ENCODE data around the gene EPB41L4A. TPM values are rescaled to one million over a fixed set of nuclear protein-coding genes. Genes with fewer than 3 reads are reported as not detected.

Gene EPB41L4A
- total and polyA plus RNA-seq, 5 experiments from 2014 or later, result 0.06 to 2.9 (median 0.19) TPM; not detected in 1

GRCh38 chr5:112312295-112313275 lies 106.5 kb downstream of the EPB41L4A start:
- Mint-ChIP-seq H3K4me1 (no peaks in the 10 kb centered on the region), H3K27ac (no peak overlapping the region), H3K9me3 (no peaks in the 10 kb centered on the region), H3K36me3 (no peaks in the 10 kb centered on the region), H3K27me3 (peaks cover 4 to 23% (median 7%) of the 10 kb centered on the region in 5 donors), H3K4me3 (no peak overlapping the region)
- ATAC-seq, result no peak
- POLR2A ChIA-PET, result no interaction called here
- DNase-seq, result no peak

DNA sequence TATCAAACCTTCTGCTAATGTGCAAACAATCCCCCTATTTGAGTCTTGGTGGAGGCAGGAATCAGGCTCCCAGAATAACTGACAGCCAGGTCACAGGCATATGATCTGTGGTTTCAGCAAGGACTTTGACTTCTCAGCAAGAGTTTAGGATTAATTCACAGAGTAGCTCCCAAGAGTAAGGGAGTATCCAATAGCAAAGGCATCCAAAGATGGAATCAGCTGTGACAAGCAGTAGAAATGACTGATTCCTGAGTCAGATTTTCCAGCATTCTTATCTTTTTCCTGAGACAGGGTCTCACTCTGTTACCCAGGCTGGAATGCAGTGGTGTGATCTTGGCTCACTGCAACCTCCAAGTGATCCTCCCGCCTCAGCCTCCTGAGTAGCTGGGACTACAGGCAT lies 108.3 kb downstream of the EPB41L4A start:
- peaks cover 5 to 30% (median 13%) of the 10 kb centered on the region in 5 donors for H3K27me3 Mint-ChIP-seq
- ATAC-seq, result no peak
- no peak overlapping the region for H3K4me3 Mint-ChIP-seq
- H3K36me3 Mint-ChIP-seq, result no peaks in the 10 kb centered on the region
- DNase-seq, result no peak
- no peak overlapping the region for H3K27ac Mint-ChIP-seq
- POLR2A ChIA-PET, result no interaction called here
- no peaks in the 10 kb centered on the region for H3K4me1 Mint-ChIP-seq
- H3K9me3 Mint-ChIP-seq, result no peaks in the 10 kb centered on the region

GRCh38 chr5:112308608-112309007 lies 110.5 kb downstream of the EPB41L4A start:
- peaks cover 8 to 31% (median 19%) of the 10 kb centered on the region in 5 donors for H3K27me3 Mint-ChIP-seq
- no peak overlapping the region for H3K27ac Mint-ChIP-seq
- ATAC-seq (no peak), DNase-seq (no peak)
- no peaks in the 10 kb centered on the region for H3K36me3 Mint-ChIP-seq
- POLR2A ChIA-PET, result no interaction called here
- no peak overlapping the region for H3K4me3 Mint-ChIP-seq
- no peaks in the 10 kb centered on the region for H3K9me3 Mint-ChIP-seq
- no peaks in the 10 kb centered on the region for H3K4me1 Mint-ChIP-seq

- Mint-ChIP-seq H3K9me3 (peaks cover 0 to 2% (median 0%) of the 10 kb centered on the region in 9 donors), H3K4me1 (no peaks in the 10 kb centered on the region), H3K27me3 (peaks cover 18 to 32% (median 27%) of the 10 kb centered on the region in 5 donors), H3K4me3 (no peak overlapping the region), H3K36me3 (no peaks in the 10 kb centered on the region), H3K27ac (no peak overlapping the region)
- ATAC-seq (no peak), DNase-seq (no peak)
- POLR2A ChIA-PET, result no interaction called here
Observed at GRCh38 chr5:112306956-112307355, 112.1 kb downstream of the EPB41L4A start.

GRCh38 chr5:112304743-112305142 lies 114.3 kb downstream of the EPB41L4A start:
- Mint-ChIP-seq H3K4me3 (no peak overlapping the region), H3K36me3 (peaks cover 0 to 2% (median 0%) of the 10 kb centered on the region in 3 donors), H3K4me1 (no peaks in the 10 kb centered on the region), H3K9me3 (peaks cover 2 to 15% (median 4%) of the 10 kb centered on the region in 9 donors), H3K27me3 (peaks cover 18 to 29% (median 22%) of the 10 kb centered on the region in 5 donors), H3K27ac (no peak overlapping the region)
- ATAC-seq, result no peak
- POLR2A ChIA-PET, result no interaction called here
- DNase-seq, result no peak

DNA sequence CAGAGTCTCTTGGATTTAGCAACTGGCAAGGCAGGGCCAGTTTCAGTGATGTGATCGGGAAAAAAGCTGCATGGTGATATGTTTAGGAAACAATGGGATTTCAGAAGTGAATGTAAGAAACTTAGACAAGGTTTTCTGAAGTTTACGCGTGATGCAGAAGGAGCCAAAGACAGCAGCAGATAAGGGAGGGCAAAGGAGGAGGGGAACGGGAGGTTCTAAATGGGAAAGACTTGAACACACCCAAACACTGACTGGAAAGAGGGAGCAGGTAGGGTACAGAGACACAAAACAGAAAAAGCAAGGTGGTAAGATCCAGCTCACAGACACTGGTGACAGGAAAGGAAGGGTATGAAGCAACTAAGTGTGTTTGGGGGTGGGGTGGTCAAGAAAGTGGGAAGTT lies 115.4 kb downstream of the EPB41L4A start:
- POLR2A ChIA-PET, result no interaction called here
- Mint-ChIP-seq H3K36me3 (peaks cover 0 to 10% (median 0%) of the 10 kb centered on the region in 3 donors), H3K27ac (no peak overlapping the region), H3K4me3 (no peak overlapping the region), H3K27me3 (peaks cover 18 to 34% (median 22%) of the 10 kb centered on the region in 5 donors), H3K4me1 (no peaks in the 10 kb centered on the region), H3K9me3 (peaks cover 6 to 26% (median 11%) of the 10 kb centered on the region in 9 donors)
- DNase-seq, result no peak
- ATAC-seq, result no peak

GRCh38 chr5:112294126-112294525 lies 125.0 kb downstream of the EPB41L4A start:
- peaks cover 0 to 12% (median 5%) of the 10 kb centered on the region in 5 donors for H3K27me3 Mint-ChIP-seq
- H3K9me3 Mint-ChIP-seq, result peaks cover 11 to 21% (median 13%) of the 10 kb centered on the region in 9 donors
- POLR2A ChIA-PET, result no interaction called here
- ATAC-seq, result no peak
- no peak overlapping the region for H3K27ac Mint-ChIP-seq
- H3K36me3 Mint-ChIP-seq, result peaks cover 0 to 13% (median 0%) of the 10 kb centered on the region in 3 donors
- no peaks in the 10 kb centered on the region for H3K4me1 Mint-ChIP-seq
- no peak for DNase-seq
- no peak overlapping the region for H3K4me3 Mint-ChIP-seq

DNA sequence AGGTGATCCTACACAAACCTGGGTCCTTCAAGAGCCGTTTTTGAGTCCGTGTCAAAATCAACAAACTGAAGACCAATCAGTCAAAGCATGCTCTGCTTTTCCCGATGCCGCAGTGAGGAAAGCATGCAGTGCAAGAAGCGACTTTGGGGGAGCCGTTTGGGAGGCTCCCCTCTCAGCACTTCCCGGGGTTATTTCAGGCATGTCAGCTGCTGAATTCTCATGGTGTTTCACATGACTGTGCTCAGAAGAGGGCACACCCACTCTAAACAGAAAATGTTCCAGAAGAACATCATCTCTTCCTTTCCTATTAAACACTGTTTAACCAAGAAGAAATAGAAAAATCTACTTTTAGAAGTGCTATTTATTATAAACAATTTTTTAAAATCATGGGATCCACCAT lies 125.5 kb downstream of the EPB41L4A start:
- Mint-ChIP-seq H3K27ac (no peak overlapping the region), H3K4me3 (no peak overlapping the region), H3K27me3 (peaks cover 0 to 12% (median 3%) of the 10 kb centered on the region in 5 donors), H3K4me1 (no peaks in the 10 kb centered on the region), H3K9me3 (peaks cover 5 to 16% (median 8%) of the 10 kb centered on the region in 9 donors), H3K36me3 (peaks cover 0 to 7% (median 0%) of the 10 kb centered on the region in 3 donors)
- no peak for DNase-seq
- ATAC-seq, result no peak
- POLR2A ChIA-PET, result no interaction called here

DNA sequence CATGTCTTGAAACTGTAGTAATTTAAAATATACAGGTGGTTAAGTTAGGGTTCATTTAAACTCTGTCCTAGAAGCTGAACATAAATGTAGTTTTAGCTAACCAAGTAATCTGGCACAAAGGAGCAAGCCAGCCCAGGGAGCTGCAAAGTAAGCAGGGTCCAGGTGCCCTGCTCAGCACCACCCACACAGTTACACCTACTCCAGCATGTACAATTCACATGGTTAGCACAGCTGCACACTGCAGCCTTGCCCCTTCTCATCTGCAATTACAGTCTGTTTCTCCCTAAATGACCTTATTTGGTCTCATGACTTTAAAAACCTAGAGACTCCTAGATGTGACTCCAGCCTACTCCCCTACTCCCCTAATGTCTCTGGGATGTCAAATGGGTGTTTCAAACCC lies 128.4 kb downstream of the EPB41L4A start:
- Mint-ChIP-seq H3K9me3 (no peaks in the 10 kb centered on the region), H3K4me3 (no peak overlapping the region), H3K27me3 (peaks cover 0 to 12% (median 3%) of the 10 kb centered on the region in 5 donors), H3K4me1 (no peaks in the 10 kb centered on the region), H3K36me3 (no peaks in the 10 kb centered on the region), H3K27ac (peak overlapping the region in 1 of 10 donors; percentile 20)
- no peak for DNase-seq
- POLR2A ChIA-PET, result no interaction called here
- ATAC-seq, result peak in 1 of 2 donors; percentile 30

GRCh38 chr5:112289465-112289864 lies 129.6 kb downstream of the EPB41L4A start:
- ATAC-seq, result no peak
- Mint-ChIP-seq H3K27ac (no peak overlapping the region), H3K36me3 (no peaks in the 10 kb centered on the region), H3K27me3 (peaks cover 0 to 12% (median 3%) of the 10 kb centered on the region in 5 donors), H3K4me1 (no peaks in the 10 kb centered on the region), H3K4me3 (no peak overlapping the region), H3K9me3 (no peaks in the 10 kb centered on the region)
- no peak for DNase-seq
- POLR2A ChIA-PET, result no interaction called here

DNA sequence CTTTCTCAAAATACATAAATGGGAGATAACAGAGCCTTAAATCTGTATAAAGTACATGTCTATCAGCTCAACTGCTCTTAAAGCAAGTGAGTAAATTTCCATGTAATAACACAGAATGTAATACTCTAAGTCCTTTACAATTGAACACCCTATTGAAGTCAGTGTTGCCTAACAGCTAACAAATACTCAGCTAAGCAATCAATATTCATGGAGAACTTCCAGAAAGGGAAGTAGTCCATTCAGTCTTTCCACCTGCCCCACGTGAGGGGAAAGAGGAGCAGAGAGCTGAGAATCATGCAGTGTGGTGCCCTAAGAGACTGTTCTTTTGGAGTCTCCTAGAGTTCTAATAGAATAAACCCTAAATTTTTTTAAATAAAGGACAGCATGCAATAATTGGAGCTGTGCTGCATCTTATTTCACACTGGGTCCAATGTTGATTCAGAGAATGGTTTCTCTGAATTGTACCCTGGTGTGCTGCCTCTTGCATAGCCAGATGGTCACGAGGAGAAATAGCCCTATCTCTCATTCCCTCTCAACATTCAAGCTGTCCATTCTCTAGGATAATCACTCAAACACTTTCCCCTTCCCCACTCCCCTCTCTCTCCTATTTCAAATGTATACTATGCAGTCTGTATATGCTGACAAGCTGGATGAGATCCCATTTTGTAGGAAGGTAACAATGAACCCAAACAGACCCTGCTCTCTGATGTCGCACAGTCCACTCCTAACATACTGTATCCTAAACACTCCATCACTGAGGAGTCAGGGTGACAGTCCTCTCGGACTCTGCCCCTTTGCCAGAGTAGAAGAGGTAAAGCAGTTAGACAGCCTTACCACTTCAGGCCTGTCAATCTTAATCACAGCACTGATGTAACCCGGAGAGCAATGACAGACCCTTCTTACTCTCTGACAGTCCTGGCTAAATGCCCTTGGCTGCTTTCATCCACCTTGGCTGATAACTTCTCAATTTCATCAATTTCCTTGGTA lies 134.8 kb downstream of the EPB41L4A start:
- H3K4me3 Mint-ChIP-seq, result no peak overlapping the region
- no peaks in the 10 kb centered on the region for H3K9me3 Mint-ChIP-seq
- ATAC-seq, result no peak
- no peak overlapping the region for H3K27ac Mint-ChIP-seq
- POLR2A ChIA-PET, result no interaction called here
- H3K36me3 Mint-ChIP-seq, result no peaks in the 10 kb centered on the region
- no peaks in the 10 kb centered on the region for H3K4me1 Mint-ChIP-seq
- no peak for DNase-seq
- H3K27me3 Mint-ChIP-seq, result peaks cover 0 to 6% (median 2%) of the 10 kb centered on the region in 5 donors

DNA sequence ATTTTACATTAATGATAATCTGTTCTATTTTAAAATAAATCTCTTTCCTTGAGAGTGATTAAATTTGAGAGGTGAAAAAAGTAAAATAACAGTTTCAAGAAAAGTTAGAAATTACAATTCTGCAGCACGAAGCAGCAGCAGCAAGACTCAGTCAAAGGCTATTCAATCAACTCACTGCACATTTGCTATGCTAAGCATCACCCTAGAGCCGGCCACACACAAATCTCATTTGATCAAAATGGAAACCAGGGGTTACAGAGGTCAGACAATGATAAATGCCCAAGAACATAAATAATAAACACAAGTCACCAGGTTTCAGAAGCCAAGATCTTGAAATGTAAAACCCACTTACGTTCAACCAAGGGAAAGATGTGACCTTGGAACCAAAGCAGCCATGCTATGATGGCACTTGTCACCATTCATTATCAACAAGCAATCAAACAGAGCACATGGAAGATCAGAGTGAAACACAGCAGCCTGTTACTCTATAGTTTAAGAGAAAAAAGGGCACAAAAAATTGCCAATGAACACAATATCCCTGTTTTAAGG lies 136.0 kb downstream of the EPB41L4A start:
- POLR2A ChIA-PET, result no interaction called here
- H3K4me1 Mint-ChIP-seq, result no peaks in the 10 kb centered on the region

More for the DNA sequence above, 136.0 kb downstream of the EPB41L4A start:
- Mint-ChIP-seq H3K27me3 (peaks cover 0 to 6% (median 3%) of the 10 kb centered on the region in 5 donors), H3K36me3 (no peaks in the 10 kb centered on the region), H3K27ac (no peak overlapping the region), H3K4me3 (no peak overlapping the region), H3K9me3 (no peaks in the 10 kb centered on the region)
- ATAC-seq, result no peak
- DNase-seq, result no peak

Measured in naive thymus-derived CD8-positive, alpha-beta T cell (primary cell).